ENCODE results near the gene FOXC1.

Gene FOXC1

GRCh38 chr6:1609648-1610496, at the start of gene FOXC1:
Gene FOXC1, plus strand, starts transcription at chr6:1609915. Its CDS starts 531 bp downstream, at chr6:1610446.
- no peak for TF ChIP-seq CTCF (IDR thresholded peaks at IDR 0.05)
- TF ChIP-seq ZFX (IDR thresholded peaks at IDR 0.05; ENCODE audit: borderline replicate concordance), result no peak
- peak within 1 kb of the TSS; percentile 70 for H3K27ac ChIP-seq

GRCh38 chr6:1560281-1561058, 49.2 kb upstream of the FOXC1 start:
- TF ChIP-seq ZFX (IDR thresholded peaks at IDR 0.05; ENCODE audit: borderline replicate concordance), result no peak
- no peak for TF ChIP-seq CTCF (IDR thresholded peaks at IDR 0.05)
- no peak overlapping the region for H3K27ac ChIP-seq

- TF ChIP-seq CTCF (IDR thresholded peaks at IDR 0.05) (no peak), ZFX (IDR thresholded peaks at IDR 0.05; ENCODE audit: borderline replicate concordance) (no peak)
- no peak overlapping the region for H3K27ac ChIP-seq
Observed at GRCh38 chr6:1561355-1561754, 48.4 kb upstream of the FOXC1 start.

GRCh38 chr6:1562171-1562955, 47.4 kb upstream of the FOXC1 start:
- TF ChIP-seq ZFX (IDR thresholded peaks at IDR 0.05; ENCODE audit: borderline replicate concordance) (no peak), CTCF (IDR thresholded peaks at IDR 0.05) (no peak)
- no peak overlapping the region for H3K27ac ChIP-seq

- no peak for TF ChIP-seq CTCF (IDR thresholded peaks at IDR 0.05)
- TF ChIP-seq ZFX (IDR thresholded peaks at IDR 0.05; ENCODE audit: borderline replicate concordance), result no peak
- no peak overlapping the region for H3K27ac ChIP-seq
Observed at GRCh38 chr6:1569377-1569776, 40.3 kb upstream of the FOXC1 start.

GRCh38 chr6:1570848-1571247, 38.9 kb upstream of the FOXC1 start:
- no peak overlapping the region for H3K27ac ChIP-seq
- no peak for TF ChIP-seq ZFX (IDR thresholded peaks at IDR 0.05; ENCODE audit: borderline replicate concordance)
- no peak for TF ChIP-seq CTCF (IDR thresholded peaks at IDR 0.05)
